Measurements from ENCODE around the gene NPHS2.

NPHS2 gene

DNA sequence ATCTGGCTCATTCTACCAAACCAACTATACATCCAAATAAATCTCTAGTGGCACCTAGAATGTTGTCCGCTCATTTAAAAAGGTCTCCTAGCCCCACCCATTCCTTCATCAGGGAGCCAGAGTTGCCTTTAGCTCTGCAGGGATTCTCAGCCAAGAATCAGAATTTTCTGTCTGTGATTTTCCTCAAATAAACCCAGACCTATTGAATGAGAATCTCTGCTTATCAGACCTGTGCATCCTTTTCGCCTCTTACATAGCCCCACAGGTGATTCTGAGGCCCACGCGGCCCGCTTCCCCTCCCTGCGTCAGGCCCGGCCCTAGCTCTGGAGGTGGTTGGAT lies 15.5 kb upstream of the NPHS2 start:
- no peaks in the 10 kb centered on the region for H3K36me3 ChIP-seq (ENCODE audit: control insufficient read depth in 4 of 4, insufficient read depth in 4 of 4, low read length in 3 of 4)
- peak overlapping the region in 2 of 7 experiments; percentile 8 to 55 for H3K4me3 ChIP-seq (ENCODE audit: control insufficient read depth in 1 of 7, extremely low read depth in 1 of 7, insufficient read depth in 4 of 7, low read depth in 2 of 7, low read length in 6 of 7)
- peaks cover 11 to 79% (median 43%) of the 10 kb centered on the region in 5 experiments for H3K27me3 ChIP-seq (replicated peaks in 2 of 5; ENCODE audit: control insufficient read depth in 4 of 5, insufficient read depth in 5 of 5, low read length in 4 of 5)
- POLR2A ChIA-PET, result no interaction called here
- H3K27ac ChIP-seq (ENCODE audit: insufficient read depth in 1 of 2, low read depth in 1 of 2, low read length in 2 of 2, poor library complexity in 1 of 2, severe bottlenecking in 2 of 2), result no peak overlapping the region
- H3K9me3 ChIP-seq (ENCODE audit: control extremely low read depth in 1 of 5, control insufficient read depth in 4 of 5, insufficient read depth in 2 of 5, low read depth in 1 of 5, low read length in 4 of 5), result peaks cover 0 to 8% (median 5%) of the 10 kb centered on the region in 5 experiments
- CTCF ChIA-PET, result no interaction called here
- DNase-seq, result no peak
- H3K4me1 ChIP-seq (ENCODE audit: control extremely low read depth in 1 of 4, control insufficient read depth in 4 of 4, insufficient read depth in 4 of 4, low read length in 3 of 4), result peaks cover 0 to 7% (median 3%) of the 10 kb centered on the region in 4 experiments
- 39% methylated on average over 7 of the region's 7 CpGs for WGBS (ENCODE audit: insufficient coverage)

DNA sequence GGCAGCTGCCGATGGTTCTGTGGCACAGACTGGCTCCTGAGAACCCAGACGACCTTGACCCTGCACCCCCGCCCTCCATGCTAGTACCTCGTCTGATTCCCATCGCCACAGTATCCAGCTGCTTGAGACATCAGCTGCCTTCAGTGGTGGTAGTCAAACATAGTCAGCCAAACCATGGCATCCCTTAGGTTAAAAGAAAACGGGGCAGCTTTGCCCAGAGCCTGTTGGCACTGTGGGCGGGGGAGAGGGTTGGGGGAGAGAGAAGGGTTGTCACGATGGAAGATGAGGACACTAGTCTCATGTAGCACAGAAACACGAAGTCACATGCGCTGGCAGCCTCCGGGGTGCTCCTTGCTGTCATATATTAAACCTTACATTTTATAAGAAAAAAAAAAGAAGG lies 14.9 kb upstream of the NPHS2 start:
- H3K27me3 ChIP-seq (replicated peaks in 2 of 5; ENCODE audit: control insufficient read depth in 4 of 5, insufficient read depth in 5 of 5, low read length in 4 of 5), result peaks cover 11 to 84% (median 41%) of the 10 kb centered on the region in 5 experiments
- no peaks in the 10 kb centered on the region for H3K36me3 ChIP-seq (ENCODE audit: control insufficient read depth in 4 of 4, insufficient read depth in 4 of 4, low read length in 3 of 4)
- H3K4me1 ChIP-seq (ENCODE audit: control extremely low read depth in 1 of 4, control insufficient read depth in 4 of 4, insufficient read depth in 4 of 4, low read length in 3 of 4), result peaks cover 0 to 9% (median 5%) of the 10 kb centered on the region in 4 experiments
- 98% methylated on average over 6 of the region's 11 CpGs for WGBS (ENCODE audit: insufficient coverage)
- no peak overlapping the region for H3K27ac ChIP-seq (ENCODE audit: insufficient read depth in 1 of 2, low read depth in 1 of 2, low read length in 2 of 2, poor library complexity in 1 of 2, severe bottlenecking in 2 of 2)
- H3K4me3 ChIP-seq (ENCODE audit: control insufficient read depth in 1 of 7, extremely low read depth in 1 of 7, insufficient read depth in 4 of 7, low read depth in 2 of 7, low read length in 6 of 7), result no peak overlapping the region
- DNase-seq, result no peak
- ChIA-PET POLR2A (no interaction called here), CTCF (no interaction called here)
- H3K9me3 ChIP-seq (ENCODE audit: control extremely low read depth in 1 of 5, control insufficient read depth in 4 of 5, insufficient read depth in 2 of 5, low read depth in 1 of 5, low read length in 4 of 5), result peaks cover 0 to 8% (median 5%) of the 10 kb centered on the region in 5 experiments

DNA sequence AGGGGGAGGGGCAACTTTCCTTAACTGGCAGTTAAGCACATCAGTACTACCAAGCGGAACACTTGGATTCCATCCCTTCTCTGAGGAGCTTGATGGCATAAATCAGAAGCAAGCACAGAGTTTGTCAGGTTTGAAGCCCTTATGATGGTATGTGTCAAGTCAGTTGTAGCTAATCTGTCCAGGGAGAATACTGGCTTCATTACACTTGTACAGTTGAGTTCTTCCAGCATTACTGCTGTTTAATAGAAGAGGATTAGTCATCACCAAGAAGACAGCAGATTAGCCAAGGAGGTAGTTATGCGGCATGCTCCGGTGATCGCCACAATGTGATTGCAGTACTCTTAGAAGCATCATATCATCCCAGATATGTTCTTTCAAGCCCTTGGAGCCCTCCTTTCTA lies 13.8 kb upstream of the NPHS2 start:
- no CpG with 5 or more reads among the region's 4 CpGs for WGBS (ENCODE audit: insufficient coverage)
- H3K4me3 ChIP-seq (ENCODE audit: control insufficient read depth in 1 of 7, extremely low read depth in 1 of 7, insufficient read depth in 4 of 7, low read depth in 2 of 7, low read length in 6 of 7), result no peak overlapping the region
- H3K9me3 ChIP-seq (ENCODE audit: control extremely low read depth in 1 of 5, control insufficient read depth in 4 of 5, insufficient read depth in 2 of 5, low read depth in 1 of 5, low read length in 4 of 5), result peaks cover 0 to 8% (median 5%) of the 10 kb centered on the region in 5 experiments
- ChIA-PET CTCF (no interaction called here), POLR2A (no interaction called here)
- no peaks in the 10 kb centered on the region for H3K36me3 ChIP-seq (ENCODE audit: control insufficient read depth in 4 of 4, insufficient read depth in 4 of 4, low read length in 3 of 4)
- DNase-seq, result no peak
- H3K27me3 ChIP-seq (replicated peaks in 2 of 5; ENCODE audit: control insufficient read depth in 4 of 5, insufficient read depth in 5 of 5, low read length in 4 of 5), result peaks cover 17 to 84% (median 39%) of the 10 kb centered on the region in 5 experiments
- no peak overlapping the region for H3K27ac ChIP-seq (ENCODE audit: insufficient read depth in 1 of 2, low read depth in 1 of 2, low read length in 2 of 2, poor library complexity in 1 of 2, severe bottlenecking in 2 of 2)
- H3K4me1 ChIP-seq (ENCODE audit: control extremely low read depth in 1 of 4, control insufficient read depth in 4 of 4, insufficient read depth in 4 of 4, low read length in 3 of 4), result peaks cover 0 to 9% (median 5%) of the 10 kb centered on the region in 4 experiments

DNA sequence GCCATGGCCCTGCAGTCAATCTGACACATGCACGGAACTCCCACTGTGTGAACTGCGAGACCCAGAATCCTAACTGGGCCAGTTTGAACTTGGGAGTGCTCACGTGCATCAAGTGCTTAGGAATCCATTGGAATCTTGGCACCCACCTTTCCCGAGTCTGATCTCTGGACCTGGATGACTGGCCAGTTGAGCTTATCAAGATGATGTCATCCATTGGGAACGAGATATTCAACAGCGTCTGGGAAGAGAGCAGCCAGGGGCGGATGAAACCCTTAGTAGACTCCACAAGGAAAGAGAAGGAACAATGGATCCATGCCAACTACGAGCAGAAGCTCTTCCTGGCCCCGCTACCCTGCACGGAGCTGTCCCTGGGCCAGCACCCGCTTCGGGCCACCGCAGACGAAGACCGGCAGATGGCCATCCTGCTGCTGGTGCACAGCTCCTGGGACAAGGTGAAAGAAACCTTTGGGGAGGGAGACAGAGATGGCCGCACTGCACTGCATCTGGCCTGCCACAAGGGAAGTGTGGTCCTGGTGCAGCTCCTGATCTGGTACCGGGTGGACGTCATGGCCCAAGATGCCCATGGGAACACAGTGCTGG lies 12.8 kb upstream of the NPHS2 start:
- Histone ChIP-seq H3K27me3 (replicated peaks in 2 of 5; ENCODE audit: control insufficient read depth in 4 of 5, insufficient read depth in 5 of 5, low read length in 4 of 5) (peaks cover 18 to 82% (median 37%) of the 10 kb centered on the region in 5 experiments), H3K4me1 (ENCODE audit: control extremely low read depth in 1 of 4, control insufficient read depth in 4 of 4, insufficient read depth in 4 of 4, low read length in 3 of 4) (peaks cover 0 to 9% (median 5%) of the 10 kb centered on the region in 4 experiments), H3K9me3 (ENCODE audit: control extremely low read depth in 1 of 5, control insufficient read depth in 4 of 5, insufficient read depth in 2 of 5, low read depth in 1 of 5, low read length in 4 of 5) (peaks cover 0 to 8% (median 5%) of the 10 kb centered on the region in 5 experiments), H3K27ac (ENCODE audit: insufficient read depth in 1 of 2, low read depth in 1 of 2, low read length in 2 of 2, poor library complexity in 1 of 2, severe bottlenecking in 2 of 2) (no peak overlapping the region), H3K4me3 (ENCODE audit: control insufficient read depth in 1 of 7, extremely low read depth in 1 of 7, insufficient read depth in 4 of 7, low read depth in 2 of 7, low read length in 6 of 7) (no peak overlapping the region), H3K36me3 (ENCODE audit: control insufficient read depth in 4 of 4, insufficient read depth in 4 of 4, low read length in 3 of 4) (no peaks in the 10 kb centered on the region)
- POLR2A ChIA-PET, result no interaction called here
- CTCF ChIA-PET, result no interaction called here
- no peak for DNase-seq
- 96% methylated on average over 10 of the region's 18 CpGs for WGBS (ENCODE audit: insufficient coverage)

DNA sequence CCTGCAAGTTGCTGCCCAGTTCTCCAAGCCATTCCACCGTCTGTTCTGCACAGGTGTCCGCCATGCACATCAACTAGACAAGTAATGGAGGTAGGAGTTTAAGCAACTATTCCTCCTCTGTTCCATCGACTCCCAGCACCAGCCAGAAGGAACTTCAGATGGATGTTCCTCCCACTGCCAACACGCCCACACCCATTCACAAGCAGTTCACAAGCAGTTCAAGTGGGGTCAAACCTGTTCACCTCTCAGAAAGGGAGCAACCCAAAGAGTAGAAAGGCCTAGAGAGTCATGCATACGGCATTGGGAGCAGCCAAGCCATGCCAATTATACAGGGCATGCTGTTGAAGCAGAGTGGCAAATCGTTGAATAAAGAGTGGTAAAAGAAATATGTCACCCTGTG lies 11.6 kb upstream of the NPHS2 start:
- Histone ChIP-seq H3K27me3 (replicated peaks in 2 of 5; ENCODE audit: control insufficient read depth in 4 of 5, insufficient read depth in 5 of 5, low read length in 4 of 5) (peaks cover 13 to 72% (median 28%) of the 10 kb centered on the region in 5 experiments), H3K36me3 (ENCODE audit: control insufficient read depth in 4 of 4, insufficient read depth in 4 of 4, low read length in 3 of 4) (no peaks in the 10 kb centered on the region), H3K9me3 (ENCODE audit: control extremely low read depth in 1 of 5, control insufficient read depth in 4 of 5, insufficient read depth in 2 of 5, low read depth in 1 of 5, low read length in 4 of 5) (peaks cover 0 to 7% (median 2%) of the 10 kb centered on the region in 5 experiments), H3K27ac (ENCODE audit: insufficient read depth in 1 of 2, low read depth in 1 of 2, low read length in 2 of 2, poor library complexity in 1 of 2, severe bottlenecking in 2 of 2) (no peak overlapping the region), H3K4me1 (ENCODE audit: control extremely low read depth in 1 of 4, control insufficient read depth in 4 of 4, insufficient read depth in 4 of 4, low read length in 3 of 4) (peaks cover 0 to 9% (median 5%) of the 10 kb centered on the region in 4 experiments), H3K4me3 (ENCODE audit: control insufficient read depth in 1 of 7, extremely low read depth in 1 of 7, insufficient read depth in 4 of 7, low read depth in 2 of 7, low read length in 6 of 7) (no peak overlapping the region)
- POLR2A ChIA-PET, result no interaction called here
- 95% methylated on average over 6 of the region's 6 CpGs for WGBS (ENCODE audit: insufficient coverage)
- no peak for DNase-seq
- CTCF ChIA-PET, result interaction anchor here (1.1 kb wide), 1 partner anchor 227 kb away, joined by 5 read pairs; no protein-coding TSS in a partner anchor

DNA sequence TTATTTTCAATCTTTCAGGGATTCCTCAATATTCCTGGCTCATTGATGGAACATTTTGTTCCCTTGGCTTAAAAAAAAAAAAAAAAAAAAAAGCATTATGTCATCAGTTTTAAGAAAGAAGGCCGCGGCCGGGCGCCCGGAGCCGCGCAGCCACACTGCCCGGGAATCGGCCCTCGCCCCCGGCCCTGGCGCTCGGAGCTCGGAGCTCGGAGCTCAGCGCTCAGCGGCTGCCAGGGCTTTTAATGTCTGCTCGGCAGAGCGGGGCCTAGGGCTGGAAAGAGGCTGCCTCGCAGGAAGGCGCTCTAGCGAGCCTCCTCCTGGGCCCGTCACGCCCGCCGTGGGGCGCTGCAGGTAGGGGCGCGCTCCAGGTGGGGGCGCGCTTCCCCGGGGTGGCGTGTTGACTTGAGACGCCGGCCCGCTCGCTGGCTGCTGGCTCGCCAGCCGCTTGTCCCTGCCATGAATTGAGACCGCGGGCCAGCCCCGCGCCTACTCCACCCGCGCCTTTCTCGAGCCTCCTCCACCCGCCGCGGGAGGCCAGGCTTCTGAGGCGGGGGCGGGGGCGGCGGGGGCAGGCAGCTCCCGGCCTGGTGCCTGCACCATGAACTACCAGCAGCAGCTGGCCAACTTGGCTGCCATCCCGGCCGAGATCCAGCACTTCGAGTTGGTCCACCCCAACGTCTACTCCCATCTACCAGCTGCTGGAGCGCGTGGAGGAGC lies 10.5 kb upstream of the NPHS2 start:
- H3K27me3 ChIP-seq (replicated peaks in 2 of 5; ENCODE audit: control insufficient read depth in 4 of 5, insufficient read depth in 5 of 5, low read length in 4 of 5), result peaks cover 11 to 61% (median 22%) of the 10 kb centered on the region in 5 experiments

DNA sequence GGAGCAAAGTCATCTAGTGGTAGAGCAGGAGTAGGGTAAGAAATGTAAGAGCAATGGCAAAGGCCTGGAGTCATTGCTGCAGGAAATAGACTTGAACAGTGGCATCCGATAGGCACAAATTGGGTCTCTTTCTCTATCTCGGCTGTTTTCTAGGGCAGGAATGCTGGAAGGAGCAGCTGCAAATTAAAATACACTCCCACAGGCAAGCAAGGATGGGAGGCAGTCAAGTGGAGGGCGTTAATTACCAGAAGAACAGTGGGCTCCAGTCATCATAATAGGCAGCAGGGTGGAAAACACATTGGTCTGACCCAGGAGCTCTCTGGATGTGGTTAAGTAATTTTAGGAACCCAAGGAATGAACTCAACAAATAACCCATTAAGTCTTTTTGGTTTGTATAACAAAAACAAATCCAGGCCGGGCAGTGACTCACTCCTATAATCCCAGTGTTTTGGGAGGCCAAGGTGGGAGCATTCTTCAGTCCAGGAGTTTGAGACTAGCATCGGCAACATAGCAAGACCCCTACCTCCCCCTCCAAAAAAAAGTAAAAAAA lies 8.1 kb upstream of the NPHS2 start:
- Histone ChIP-seq H3K27ac (ENCODE audit: insufficient read depth in 1 of 2, low read depth in 1 of 2, low read length in 2 of 2, poor library complexity in 1 of 2, severe bottlenecking in 2 of 2) (no peak overlapping the region), H3K27me3 (replicated peaks in 2 of 5; ENCODE audit: control insufficient read depth in 4 of 5, insufficient read depth in 5 of 5, low read length in 4 of 5) (peaks cover 8 to 49% (median 22%) of the 10 kb centered on the region in 5 experiments), H3K4me3 (ENCODE audit: control insufficient read depth in 1 of 7, extremely low read depth in 1 of 7, insufficient read depth in 4 of 7, low read depth in 2 of 7, low read length in 6 of 7) (no peak overlapping the region), H3K9me3 (ENCODE audit: control extremely low read depth in 1 of 5, control insufficient read depth in 4 of 5, insufficient read depth in 2 of 5, low read depth in 1 of 5, low read length in 4 of 5) (peaks cover 0 to 5% (median 0%) of the 10 kb centered on the region in 5 experiments), H3K36me3 (ENCODE audit: control insufficient read depth in 4 of 4, insufficient read depth in 4 of 4, low read length in 3 of 4) (no peaks in the 10 kb centered on the region), H3K4me1 (ENCODE audit: control extremely low read depth in 1 of 4, control insufficient read depth in 4 of 4, insufficient read depth in 4 of 4, low read length in 3 of 4) (peaks cover 0 to 7% (median 3%) of the 10 kb centered on the region in 4 experiments)
- CTCF ChIA-PET, result no interaction called here
- 100% methylated on average over 1 of the region's 5 CpGs for WGBS (ENCODE audit: insufficient coverage)
- no peak for DNase-seq
- POLR2A ChIA-PET, result no interaction called here

More for the DNA sequence above, 10.5 kb upstream of the NPHS2 start:
- CTCF ChIA-PET, result interaction anchor here (1.1 kb wide), 1 partner anchor 228 kb away, joined by 5 read pairs; no protein-coding TSS in a partner anchor
- Histone ChIP-seq H3K27ac (ENCODE audit: insufficient read depth in 1 of 2, low read depth in 1 of 2, low read length in 2 of 2, poor library complexity in 1 of 2, severe bottlenecking in 2 of 2) (no peak overlapping the region), H3K4me1 (ENCODE audit: control extremely low read depth in 1 of 4, control insufficient read depth in 4 of 4, insufficient read depth in 4 of 4, low read length in 3 of 4) (peaks cover 0 to 7% (median 3%) of the 10 kb centered on the region in 4 experiments), H3K9me3 (ENCODE audit: control extremely low read depth in 1 of 5, control insufficient read depth in 4 of 5, insufficient read depth in 2 of 5, low read depth in 1 of 5, low read length in 4 of 5) (peaks cover 0 to 5% (median 0%) of the 10 kb centered on the region in 5 experiments), H3K4me3 (ENCODE audit: control insufficient read depth in 1 of 7, extremely low read depth in 1 of 7, insufficient read depth in 4 of 7, low read depth in 2 of 7, low read length in 6 of 7) (peak overlapping the region in 4 of 7 experiments; percentile 19 to 66 (median 48)), H3K36me3 (ENCODE audit: control insufficient read depth in 4 of 4, insufficient read depth in 4 of 4, low read length in 3 of 4) (no peaks in the 10 kb centered on the region)
- POLR2A ChIA-PET, result no interaction called here
- 7% methylated on average over 36 of the region's 60 CpGs for WGBS (ENCODE audit: insufficient coverage)
- DNase-seq, result peak; percentile 14 to 46 (median 44)

All from common myeloid progenitor, CD34-positive (primary cell).